Parathyroid adenoma (tissue), 2 donors: ENCODE data around the gene ABTB1.
"Not testable (repeated sequence)": the region's sequence is repeated elsewhere in the genome, so short reads cannot be mapped to it uniquely, and the experiment has no call there.

Source experiments
- H2AFZ ChIP-seq: fragments of 300-600 bp; sonication (generic); one replicate; pipeline ENCODE4 v1.7.0; 2017; ENCODE audit warnings: antibody characterized with exemption, mild to moderate bottlenecking
- H3K27ac ChIP-seq: fragments of 300-600 bp; sonication (generic); one replicate; pipeline ENCODE4 v1.7.0; 2017
- H3K27me3 ChIP-seq: fragments of 300-600 bp; sonication (generic); one replicate; pipeline ENCODE4 v1.7.0; 2017; ENCODE audit warnings: low read length; ENCODE audit not compliant: control insufficient read depth, insufficient read depth
- H3K36me3 ChIP-seq: fragments of 300-600 bp; sonication (generic); one replicate; pipeline ENCODE4 v1.7.0; 2017; ENCODE audit warnings: low read length; ENCODE audit not compliant: control insufficient read depth, insufficient read depth
- H3K4me1 ChIP-seq: fragments of 300-600 bp; sonication (generic); one replicate; pipeline ENCODE4 v1.7.0; 2017; ENCODE audit warnings: control low read depth
- H3K4me2 ChIP-seq: fragments of 300-600 bp; sonication (generic); one replicate; pipeline ENCODE4 v1.7.0; 2017; ENCODE audit warnings: low read length
- H3K4me3 ChIP-seq: fragments of 300-600 bp; sonication (generic); one replicate; pipeline ENCODE4 v1.7.0; 2017; ENCODE audit warnings: low read depth, low read length
- H3K79me2 ChIP-seq: fragments of 300-600 bp; sonication (generic); one replicate; pipeline ENCODE4 v1.7.0; 2017; ENCODE audit warnings: control low read depth
- H3K9ac ChIP-seq: fragments of 300-600 bp; sonication (generic); one replicate; pipeline ENCODE4 v1.7.0; 2017; ENCODE audit warnings: mild to moderate bottlenecking
- H3K9me3 ChIP-seq: fragments of 300-600 bp; sonication (generic); one replicate; pipeline ENCODE4 v1.7.0; 2017; ENCODE audit warnings: low read length; ENCODE audit not compliant: control insufficient read depth
- TF ChIP-seq, protein P1 (sequence below): fragments of 300-600 bp; sonication (generic); IDR thresholded peaks from one replicate; pipeline ENCODE4 v1.7.0; 2017; ENCODE audit warnings: antibody characterized with exemption, mild to moderate bottlenecking
- donor health status: primary hyperparathyroidism.

ABTB1 gene

DNA sequence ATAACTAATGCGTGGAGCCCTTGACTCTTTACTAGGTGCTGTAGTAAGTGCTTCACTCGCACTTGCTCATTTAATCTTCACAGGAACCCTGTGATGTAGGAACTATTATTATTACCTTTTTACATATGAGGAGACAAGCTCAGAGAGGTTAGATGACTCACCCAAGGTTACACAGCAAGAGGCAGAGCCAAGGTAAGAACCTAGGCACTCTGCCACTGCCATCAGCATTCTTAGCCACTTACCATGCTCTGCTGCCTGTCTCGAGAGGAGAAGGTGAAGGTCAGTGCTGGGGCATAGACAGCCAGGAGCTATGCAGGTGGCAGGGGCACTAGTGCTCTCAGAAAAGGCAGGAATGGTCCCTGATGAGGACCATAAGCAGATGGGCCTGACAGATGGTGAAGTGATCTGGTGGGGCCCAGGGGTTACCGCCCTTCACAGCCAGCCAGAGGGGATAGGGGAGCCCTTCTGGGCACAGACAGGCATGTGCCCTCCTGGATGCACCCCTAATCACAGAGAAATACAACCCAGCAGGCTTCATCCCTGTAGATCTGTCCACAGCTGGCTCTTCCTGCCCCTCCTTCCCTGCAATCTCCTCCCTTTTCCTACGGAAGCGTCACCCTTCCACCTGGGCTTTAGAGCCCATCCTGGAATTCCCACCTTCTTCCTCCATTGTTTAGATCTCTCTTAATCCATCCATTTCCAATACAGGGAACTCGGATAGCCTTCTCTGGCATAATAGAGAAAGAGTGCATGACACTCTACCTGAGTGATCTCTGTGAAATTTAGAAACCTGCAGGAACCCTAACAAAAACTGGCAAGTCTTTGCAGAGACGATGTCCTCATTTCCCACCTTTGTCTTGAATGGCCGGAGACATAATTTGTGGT, 26.9 kb downstream of the ABTB1 start:
- Histone ChIP-seq H3K79me2 (no peaks in the 10 kb centered on the region), H3K9me3 (no peaks in the 10 kb centered on the region), H3K4me3 (no peak overlapping the region), H3K4me1 (no peaks in the 10 kb centered on the region), H3K27me3 (no peaks in the 10 kb centered on the region), H2AFZ (no peak overlapping the region), H3K9ac (no peak overlapping the region), H3K27ac (no peak overlapping the region), H3K4me2 (no peak overlapping the region), H3K36me3 (no peaks in the 10 kb centered on the region)
- TF ChIP-seq, protein P1, sequence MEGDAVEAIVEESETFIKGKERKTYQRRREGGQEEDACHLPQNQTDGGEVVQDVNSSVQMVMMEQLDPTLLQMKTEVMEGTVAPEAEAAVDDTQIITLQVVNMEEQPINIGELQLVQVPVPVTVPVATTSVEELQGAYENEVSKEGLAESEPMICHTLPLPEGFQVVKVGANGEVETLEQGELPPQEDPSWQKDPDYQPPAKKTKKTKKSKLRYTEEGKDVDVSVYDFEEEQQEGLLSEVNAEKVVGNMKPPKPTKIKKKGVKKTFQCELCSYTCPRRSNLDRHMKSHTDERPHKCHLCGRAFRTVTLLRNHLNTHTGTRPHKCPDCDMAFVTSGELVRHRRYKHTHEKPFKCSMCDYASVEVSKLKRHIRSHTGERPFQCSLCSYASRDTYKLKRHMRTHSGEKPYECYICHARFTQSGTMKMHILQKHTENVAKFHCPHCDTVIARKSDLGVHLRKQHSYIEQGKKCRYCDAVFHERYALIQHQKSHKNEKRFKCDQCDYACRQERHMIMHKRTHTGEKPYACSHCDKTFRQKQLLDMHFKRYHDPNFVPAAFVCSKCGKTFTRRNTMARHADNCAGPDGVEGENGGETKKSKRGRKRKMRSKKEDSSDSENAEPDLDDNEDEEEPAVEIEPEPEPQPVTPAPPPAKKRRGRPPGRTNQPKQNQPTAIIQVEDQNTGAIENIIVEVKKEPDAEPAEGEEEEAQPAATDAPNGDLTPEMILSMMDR = no peak

DNA sequence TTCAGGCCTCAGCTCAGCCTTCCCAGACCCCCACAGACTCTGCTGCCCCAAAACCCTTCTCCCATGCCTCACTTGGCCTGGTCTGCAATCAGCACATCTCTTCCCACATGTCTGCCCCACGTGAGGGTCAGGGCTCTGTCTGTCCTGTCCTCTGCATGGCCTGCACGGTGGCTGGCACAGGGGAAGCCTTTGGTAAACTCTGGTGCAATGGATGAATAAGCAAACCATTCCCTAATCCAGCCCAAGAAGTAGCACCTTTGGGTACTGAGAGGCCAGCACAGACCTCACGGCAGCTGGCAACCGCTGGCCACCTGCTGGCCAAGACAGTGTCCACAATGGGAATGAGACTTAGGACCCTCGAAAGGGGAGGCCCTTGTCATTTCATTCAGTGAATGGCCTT, 27.7 kb downstream of the ABTB1 start:
- no peak overlapping the region for H3K4me3 ChIP-seq
- H3K9ac ChIP-seq = no peak overlapping the region
- H3K27ac ChIP-seq = no peak overlapping the region
- H3K9me3 ChIP-seq = no peaks in the 10 kb centered on the region
- no peaks in the 10 kb centered on the region for H3K36me3 ChIP-seq
- H3K27me3 ChIP-seq = no peaks in the 10 kb centered on the region
- H2AFZ ChIP-seq = no peak overlapping the region
- H3K4me1 ChIP-seq = no peaks in the 10 kb centered on the region
- H3K79me2 ChIP-seq = no peaks in the 10 kb centered on the region
- H3K4me2 ChIP-seq = no peak overlapping the region
- TF ChIP-seq, protein P1 = no peak

DNA sequence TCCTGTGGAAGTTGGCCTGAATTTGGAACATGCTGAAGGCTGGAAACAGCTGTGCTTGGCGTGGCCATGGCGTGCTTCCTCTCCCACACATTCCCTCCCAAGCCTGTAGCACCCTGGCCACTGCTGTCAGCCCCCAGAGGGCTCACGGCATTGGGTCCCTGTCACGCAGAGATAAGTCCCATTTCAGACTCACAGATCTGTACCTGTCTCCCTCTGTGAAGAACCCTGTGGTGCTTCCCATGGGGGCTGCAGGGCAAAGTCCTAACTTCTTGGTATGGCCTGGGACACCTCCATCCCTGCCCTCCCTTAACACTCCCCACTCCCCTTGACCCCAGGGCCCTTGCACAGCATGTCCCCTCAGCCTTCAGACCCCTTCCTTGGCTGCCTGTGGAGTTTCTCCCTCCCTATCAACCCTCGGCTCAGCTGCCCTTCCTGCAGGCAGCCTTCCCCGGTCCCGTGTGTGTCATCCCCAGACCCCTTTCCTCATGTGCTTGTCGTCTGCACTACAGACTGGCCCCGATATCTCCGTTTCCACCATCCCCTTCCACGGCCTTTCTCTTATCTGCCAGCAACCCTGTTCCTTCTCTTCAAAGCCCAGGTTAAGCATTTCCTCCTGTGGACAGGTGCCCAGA, 28.6 kb downstream of the ABTB1 start:
- H3K9ac ChIP-seq = no peak overlapping the region
- TF ChIP-seq, protein P1 = no peak
- no peak overlapping the region for H3K27ac ChIP-seq
- H3K4me3 ChIP-seq = no peak overlapping the region
- no peaks in the 10 kb centered on the region for H3K79me2 ChIP-seq
- H3K4me1 ChIP-seq = no peaks in the 10 kb centered on the region
- H2AFZ ChIP-seq = no peak overlapping the region
- H3K9me3 ChIP-seq = no peaks in the 10 kb centered on the region
- H3K27me3 ChIP-seq = no peaks in the 10 kb centered on the region
- H3K4me2 ChIP-seq = no peak overlapping the region
- H3K36me3 ChIP-seq = no peaks in the 10 kb centered on the region

DNA sequence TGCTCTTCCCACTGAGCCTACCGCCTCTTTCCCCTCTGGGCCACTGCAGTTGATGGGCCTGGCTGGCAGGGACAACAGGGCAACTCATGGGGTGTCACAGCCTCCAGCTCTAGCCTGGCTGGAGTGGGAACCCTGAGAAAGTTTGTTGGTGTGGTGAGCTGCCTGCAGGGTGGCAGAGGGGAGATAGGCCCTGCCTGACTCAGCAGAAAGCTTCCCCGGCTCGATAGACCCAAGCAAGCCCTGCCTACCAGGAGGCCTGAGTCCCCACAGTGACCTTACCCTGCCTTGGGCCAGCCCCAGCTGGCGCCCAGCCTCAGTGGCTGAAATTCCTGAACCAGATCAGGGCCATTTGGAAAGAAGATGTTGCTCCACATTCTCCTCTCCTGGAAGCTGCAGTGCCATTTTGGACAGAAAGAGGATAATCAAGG, 29.4 kb downstream of the ABTB1 start:
- no peaks in the 10 kb centered on the region for H3K79me2 ChIP-seq
- H3K9me3 ChIP-seq = no peaks in the 10 kb centered on the region
- no peaks in the 10 kb centered on the region for H3K4me1 ChIP-seq
- no peak overlapping the region for H3K9ac ChIP-seq
- no peaks in the 10 kb centered on the region for H3K36me3 ChIP-seq
- no peak overlapping the region for H3K4me3 ChIP-seq
- H3K4me2 ChIP-seq = no peak overlapping the region
- H3K27ac ChIP-seq = no peak overlapping the region
- TF ChIP-seq, protein P1 = no peak
- H2AFZ ChIP-seq = no peak overlapping the region
- H3K27me3 ChIP-seq = no peaks in the 10 kb centered on the region

DNA sequence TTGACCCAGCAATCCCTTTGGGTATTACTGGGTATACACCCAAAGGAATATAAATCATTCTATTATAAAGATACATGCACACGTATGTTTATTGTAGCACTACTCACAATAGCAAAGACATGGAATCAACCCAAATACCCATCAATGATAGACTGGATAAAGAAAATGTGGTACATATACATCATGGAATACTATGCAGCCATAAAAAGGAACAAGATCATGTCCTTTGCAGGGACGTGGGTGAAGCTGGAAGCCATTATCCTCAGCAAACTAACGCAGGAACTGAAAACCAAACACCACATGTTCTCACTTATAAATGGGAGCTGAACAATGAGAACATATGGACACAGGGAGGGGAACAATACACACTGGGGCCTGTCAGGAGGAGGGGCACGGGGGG, 32.1 kb downstream of the ABTB1 start:
- not testable (repeated sequence) for H3K9ac ChIP-seq, H3K4me2 ChIP-seq, H2AFZ ChIP-seq, H3K27me3 ChIP-seq, H3K4me3 ChIP-seq, H3K9me3 ChIP-seq, H3K4me1 ChIP-seq, H3K79me2 ChIP-seq, H3K36me3 ChIP-seq, H3K27ac ChIP-seq
